OCI-LY7 (cell line): ENCODE measurements around the gene ERI3. TPM values are rescaled to one million over a fixed set of nuclear protein-coding genes. Genes with fewer than 3 reads are reported as not detected.

ENCODE experiments used
- BruUV-seq: library from RNA; stranded (reverse); fragments of 400-500 nt; replicated peaks from 2 replicates; lab custom pipeline; 2021; lab: Mats Ljungman, UMichigan
- CTCF ChIA-PET: fragments of 300-600 bp; sonication (Branson Sonifier 250); formaldehyde crosslinking; loops from one replicate; lab custom pipeline; 2022; ENCODE audit warnings: antibody characterized with exemption; ENCODE audit not compliant: unreplicated experiment; lab: Charles Lee
- POLR2A ChIA-PET: fragments of 300-600 bp; sonication (Branson Sonifier 250); formaldehyde crosslinking; loops from one replicate; lab custom pipeline; 2022; ENCODE audit warnings: antibody characterized with exemption; lab: Charles Lee
- DNase-seq: peaks from one replicate; pipeline ENCODE4 v3.0.0-alpha.2; 2015; ENCODE audit warnings: low spot score
- H2AFZ ChIP-seq: fragments of 200-600 bp; sonication (generic), shearing (Covaris generic); 2 replicates; pipeline ENCODE4 v1.6.1; 2014; ENCODE audit warnings: mild to moderate bottlenecking, antibody characterized with exemption, low read length, moderate library complexity
- H3K27ac ChIP-seq: fragments of 200-600 bp; sonication (generic); 2 replicates; pipeline ENCODE4 v1.5.1; 2014; ENCODE audit warnings: mixed run types, low read depth, mild to moderate bottlenecking, moderate library complexity, low read length, inconsistent platforms; ENCODE audit not compliant: poor library complexity, severe bottlenecking
- H3K36me3 ChIP-seq: fragments of 200-600 bp; sonication (generic); 2 replicates; pipeline ENCODE4 v1.6.1; 2014; ENCODE audit warnings: mild to moderate bottlenecking, antibody characterized with exemption, low read length, moderate library complexity, mixed read lengths; ENCODE audit not compliant: insufficient read depth
- H3K4me1 ChIP-seq: fragments of 200-600 bp; sonication (generic); 2 replicates; pipeline ENCODE4 v1.5.1; 2014; ENCODE audit warnings: mild to moderate bottlenecking, low read length; ENCODE audit not compliant: insufficient read depth, poor library complexity, severe bottlenecking
- H3K4me2 ChIP-seq: fragments of 200-600 bp; sonication (generic); 2 replicates; pipeline ENCODE4 v1.6.1; 2014; ENCODE audit warnings: mild to moderate bottlenecking, low read length
- H3K4me3 ChIP-seq: fragments of 200-600 bp; sonication (generic); 2 replicates; pipeline ENCODE4 v1.5.1; 2014; ENCODE audit warnings: mild to moderate bottlenecking, low read depth, low read length; ENCODE audit not compliant: poor library complexity, severe bottlenecking
- H3K79me2 ChIP-seq: fragments of 200-600 bp; sonication (generic); 2 replicates; pipeline ENCODE4 v1.6.1; 2016; ENCODE audit warnings: low read depth, mild to moderate bottlenecking, low read length, moderate library complexity, mixed read lengths; ENCODE audit not compliant: insufficient read depth
- H3K9me2 ChIP-seq: fragments of 200-600 bp; sonication (generic); 2 replicates; pipeline ENCODE4 v1.6.1; 2016; ENCODE audit warnings: mild to moderate bottlenecking, low read length, mixed read lengths; ENCODE audit not compliant: insufficient read depth
- H3K9me3 ChIP-seq: fragments of 200-600 bp; sonication (generic); 2 replicates; pipeline ENCODE4 v1.6.1; 2014; ENCODE audit warnings: mild to moderate bottlenecking, mixed run types, low read length, mixed read lengths
- H4K20me1 ChIP-seq: fragments of 200-600 bp; sonication (generic); 2 replicates; pipeline ENCODE4 v1.6.1; 2014; ENCODE audit warnings: mild to moderate bottlenecking, antibody characterized with exemption, low read length, moderate library complexity, mixed read lengths; ENCODE audit not compliant: insufficient read depth
- EZH2phosphoT487 ChIP-seq: fragments of 200-600 bp; sonication (generic); IDR thresholded peaks from 2 replicates; pipeline ENCODE4 v1.6.1; 2018; ENCODE audit warnings: low read depth, borderline replicate concordance, mild to moderate bottlenecking, mixed run types, antibody characterized with exemption, low read length, moderate library complexity, mixed read lengths
- intact Hi-C: fragments of 100-400 bp; cut with micrococcal nuclease; formaldehyde crosslinking; loops from one replicate; pipeline ENCODE4 v1.10.0; 2022; ENCODE audit not compliant: unreplicated experiment
- total RNA-seq, 2 experiments: library from RNA; depleted of rRNA in 1 of 2; stranded (reverse); fragments of >200 nt in 1 of 2; shearing (Covaris generic) in 1 of 2; gene quantifications; 2 replicates each; pipeline ENCODE4 v1.2.3, GENCODE V29; 2014 to 2022
- TF ChIP-seq, protein P1 (sequence below): fragments of 200-600 bp; sonication (generic); conservative IDR thresholded peaks from 2 replicates; pipeline ENCODE4 v1.5.1; 2014; ENCODE audit warnings: mild to moderate bottlenecking, antibody characterized with exemption, low read length, moderate library complexity, mixed read lengths

Gene ERI3
- total RNA-seq, 2 experiments from 2014 or later: 46.5 to 47.4 TPM

GRCh38 chr1:44250068-44250781 is 104.8 kb downstream of the ERI3 start:
- Histone ChIP-seq H3K4me3 (no peak overlapping the region), H3K9me3 (no peaks in the 10 kb centered on the region), H3K79me2 (no peaks in the 10 kb centered on the region), H3K36me3 (no peaks in the 10 kb centered on the region), H3K4me1 (no peaks in the 10 kb centered on the region), H2AFZ (no peak overlapping the region), H4K20me1 (no peaks in the 10 kb centered on the region), H3K4me2 (no peak overlapping the region), H3K9me2 (no peaks in the 10 kb centered on the region), H3K27ac (no peak overlapping the region)
- intact Hi-C loops: no loop called here
- no peak for DNase-seq
- POLR2A ChIA-PET: interaction anchor here (0.9 kb wide), 1 partner anchor 159 kb away, joined by 4 read pairs; no protein-coding TSS in a partner anchor
- no TSS peak for BruUV-seq
- TF ChIP-seq, protein P1, sequence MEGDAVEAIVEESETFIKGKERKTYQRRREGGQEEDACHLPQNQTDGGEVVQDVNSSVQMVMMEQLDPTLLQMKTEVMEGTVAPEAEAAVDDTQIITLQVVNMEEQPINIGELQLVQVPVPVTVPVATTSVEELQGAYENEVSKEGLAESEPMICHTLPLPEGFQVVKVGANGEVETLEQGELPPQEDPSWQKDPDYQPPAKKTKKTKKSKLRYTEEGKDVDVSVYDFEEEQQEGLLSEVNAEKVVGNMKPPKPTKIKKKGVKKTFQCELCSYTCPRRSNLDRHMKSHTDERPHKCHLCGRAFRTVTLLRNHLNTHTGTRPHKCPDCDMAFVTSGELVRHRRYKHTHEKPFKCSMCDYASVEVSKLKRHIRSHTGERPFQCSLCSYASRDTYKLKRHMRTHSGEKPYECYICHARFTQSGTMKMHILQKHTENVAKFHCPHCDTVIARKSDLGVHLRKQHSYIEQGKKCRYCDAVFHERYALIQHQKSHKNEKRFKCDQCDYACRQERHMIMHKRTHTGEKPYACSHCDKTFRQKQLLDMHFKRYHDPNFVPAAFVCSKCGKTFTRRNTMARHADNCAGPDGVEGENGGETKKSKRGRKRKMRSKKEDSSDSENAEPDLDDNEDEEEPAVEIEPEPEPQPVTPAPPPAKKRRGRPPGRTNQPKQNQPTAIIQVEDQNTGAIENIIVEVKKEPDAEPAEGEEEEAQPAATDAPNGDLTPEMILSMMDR: no peak
- TF ChIP-seq EZH2phosphoT487: no peak
- CTCF ChIA-PET: no interaction called here

- Histone ChIP-seq H3K9me2 (no peaks in the 10 kb centered on the region), H3K4me2 (no peak overlapping the region), H3K4me3 (no peak overlapping the region), H3K27ac (no peak overlapping the region), H3K36me3 (no peaks in the 10 kb centered on the region), H3K4me1 (no peaks in the 10 kb centered on the region), H3K79me2 (no peaks in the 10 kb centered on the region), H2AFZ (no peak overlapping the region), H4K20me1 (no peaks in the 10 kb centered on the region), H3K9me3 (no peaks in the 10 kb centered on the region)
- CTCF ChIA-PET: no interaction called here
- DNase-seq: no peak
- intact Hi-C loops: no loop called here
- no TSS peak for BruUV-seq
- POLR2A ChIA-PET: interaction anchor here (0.9 kb wide), 1 partner anchor 158 kb away, joined by 4 read pairs; no protein-coding TSS in a partner anchor
- TF ChIP-seq EZH2phosphoT487: no peak
- TF ChIP-seq, protein P1: no peak
These were observed 105.5 kb downstream of the ERI3 start for GRCh38 chr1:44249543-44249942.

DNA sequence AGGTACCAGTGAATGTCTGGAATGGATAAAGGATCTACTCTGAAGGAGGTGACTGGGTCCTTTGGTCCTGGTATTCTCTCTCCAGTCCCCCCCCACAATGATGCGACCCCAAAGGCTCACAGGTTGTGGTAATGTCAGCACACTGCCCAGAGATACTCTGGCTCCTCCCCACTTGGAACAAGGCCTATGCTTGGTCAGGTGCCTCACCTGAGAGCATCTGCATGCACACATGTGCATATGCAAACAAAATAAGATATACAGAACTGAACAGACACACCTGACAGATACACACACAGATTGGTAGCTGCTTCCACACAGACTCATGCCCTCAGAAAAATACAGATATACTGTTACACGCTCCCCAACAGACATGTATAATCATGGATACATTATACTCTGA is 108.3 kb downstream of the ERI3 start:
- H3K36me3 ChIP-seq: no peaks in the 10 kb centered on the region
- CTCF ChIA-PET: no interaction called here
- BruUV-seq: no TSS peak

More for the DNA sequence above, 108.3 kb downstream of the ERI3 start:
- TF ChIP-seq, protein P1: no peak
- H3K79me2 ChIP-seq: no peaks in the 10 kb centered on the region
- no peaks in the 10 kb centered on the region for H3K9me2 ChIP-seq
- H3K4me2 ChIP-seq: no peak overlapping the region
- intact Hi-C loops: no loop called here
- DNase-seq: no peak
- H3K9me3 ChIP-seq: no peaks in the 10 kb centered on the region
- POLR2A ChIA-PET: no interaction called here
- no peak overlapping the region for H2AFZ ChIP-seq
- H3K4me1 ChIP-seq: no peaks in the 10 kb centered on the region
- no peak overlapping the region for H3K4me3 ChIP-seq
- H4K20me1 ChIP-seq: no peaks in the 10 kb centered on the region
- H3K27ac ChIP-seq: no peak overlapping the region
